Body of pancreas (tissue), 4 donors: ENCODE results near the gene RNF169. TPM values are rescaled to one million over a fixed set of nuclear protein-coding genes. Genes with fewer than 3 reads are reported as not detected.

Source experiments
- ATAC-seq: fragments of 150-250 bp; one replicate; pipeline ENCODE4 v1.9.1; 2016
- DNase-seq, 4 donors: peaks; one replicate each; pipeline ENCODE4 v3.0.0-alpha.2; 2019
- H3K27ac ChIP-seq, 4 donors: fragments of 200-600 bp; sonication (generic); 1 replicate in 3 of 4; 2 replicates in 1 of 4; pipeline versions ENCODE4 v1.5.1 to v1.6.1; 2016 to 2019; ENCODE audit warnings: mild to moderate bottlenecking in 1 of 4, mixed read lengths in 1 of 4, moderate library complexity in 1 of 4
- H3K27me3 ChIP-seq, 2 donors: fragments of 200-600 bp; sonication (generic); one replicate each; pipeline ENCODE4 v1.6.0; 2016; ENCODE audit warnings: mild to moderate bottlenecking in 1 of 2
- H3K36me3 ChIP-seq, 2 donors: fragments of 200-600 bp; sonication (generic); replicated peaks in 1 of 2; 2 replicates each; pipeline ENCODE4 v1.5.1; 2016; ENCODE audit warnings: low read depth in 2 of 2; ENCODE audit not compliant: insufficient read depth in 1 of 2
- H3K4me1 ChIP-seq: fragments of 200-600 bp; sonication (generic); one replicate; pipeline ENCODE4 v1.6.0; 2016
- H3K4me3 ChIP-seq, 2 donors: fragments of 200-600 bp; sonication (generic); 1 replicate in 1 of 2; 2 replicates in 1 of 2; pipeline ENCODE4 v1.5.1; 2016 to 2019
- H3K9me3 ChIP-seq, 3 donors: fragments of 200-600 bp; sonication (generic); 1 replicate in 2 of 3; 2 replicates in 1 of 3; pipeline ENCODE4 v1.5.1; 2016
- CTCF ChIP-seq, 7 experiments: fragments of 450-650 bp in 4 of 7; fragments of 200-600 bp in 3 of 7; sonication (generic) in 3 of 7; IDR thresholded peaks; one replicate each; pipeline ENCODE4 v1.5.1; 2016 to 2019; ENCODE audit warnings: antibody characterized with exemption in 7 of 7
- POLR2A ChIP-seq, 3 donors: fragments of 450-650 bp; IDR thresholded peaks; one replicate each; pipeline ENCODE4 v1.6.1; 2016; ENCODE audit warnings: antibody characterized with exemption in 3 of 3, mild to moderate bottlenecking in 2 of 3
- WGBS, 2 donors: methylation state at CpG; one replicate each; pipeline ENCODE4 v1.1.5; 2017; 5-methylcytosine and 5-hydroxymethylcytosine counted together
- intact Hi-C: fragments of 100-400 bp; cut with DNase I; formaldehyde crosslinking; loops from one replicate; pipeline ENCODE4 v1.15.1; 2023
- total RNA-seq, 2 donors: library from RNA; depleted of rRNA; stranded (reverse); fragments of >200 nt; gene quantifications; one replicate each; pipeline ENCODE4 v1.1.0, GENCODE V29; 2016

RNF169 gene
- total RNA-seq, 2 donors from 2014 or later, result 10.2 to 15.0 TPM

GRCh38 chr11:74809801-74810200 lies 61.2 kb downstream of the RNF169 start:
- Histone ChIP-seq H3K4me3 (no peak overlapping the region), H3K36me3 (no peaks in the 10 kb centered on the region), H3K4me1 (peaks cover 5% of the 10 kb centered on the region), H3K27ac (no peak overlapping the region), H3K27me3 (no peaks in the 10 kb centered on the region), H3K9me3 (no peaks in the 10 kb centered on the region)
- TF ChIP-seq POLR2A (IDR thresholded peaks at IDR 0.05) (no peak), CTCF (IDR thresholded peaks at IDR 0.05) (no peak)
- intact Hi-C loops, result no loop called here
- no peak for ATAC-seq
- no peak for DNase-seq

GRCh38 chr11:74815966-74816365 lies 67.3 kb downstream of the RNF169 start:
- TF ChIP-seq CTCF (IDR thresholded peaks at IDR 0.05), result no peak
- no peak for TF ChIP-seq POLR2A (IDR thresholded peaks at IDR 0.05)
- ATAC-seq (no peak), DNase-seq (no peak)
- intact Hi-C loops, result no loop called here
- no peak overlapping the region for H3K27ac ChIP-seq
- H3K27me3 ChIP-seq, result no peaks in the 10 kb centered on the region
- H3K4me3 ChIP-seq, result no peak overlapping the region
- 77 to 78% methylated on average over 3 of the region's 3 CpGs for WGBS, 2 donors
- no peaks in the 10 kb centered on the region for H3K4me1 ChIP-seq
- H3K36me3 ChIP-seq, result peaks cover 0 to 4% of the 10 kb centered on the region in 2 donors
- H3K9me3 ChIP-seq, result no peaks in the 10 kb centered on the region

GRCh38 chr11:74816664-74817063 lies 68.0 kb downstream of the RNF169 start:
- DNase-seq (no peak), ATAC-seq (no peak)
- Histone ChIP-seq H3K9me3 (no peaks in the 10 kb centered on the region), H3K27me3 (no peaks in the 10 kb centered on the region), H3K36me3 (peaks cover 0 to 4% of the 10 kb centered on the region in 2 donors), H3K4me3 (no peak overlapping the region), H3K27ac (no peak overlapping the region), H3K4me1 (no peaks in the 10 kb centered on the region)
- WGBS, 2 donors, result 93 to 95% methylated on average over 2 of the region's 2 CpGs
- intact Hi-C loops, result no loop called here
- TF ChIP-seq CTCF (IDR thresholded peaks at IDR 0.05) (no peak), POLR2A (IDR thresholded peaks at IDR 0.05) (no peak)

GRCh38 chr11:74818283-74818946 lies 69.8 kb downstream of the RNF169 start:
- H3K36me3 ChIP-seq, result peaks cover 0 to 4% of the 10 kb centered on the region in 2 donors
- TF ChIP-seq CTCF (IDR thresholded peaks at IDR 0.05) (no peak), POLR2A (IDR thresholded peaks at IDR 0.05) (no peak)
- H3K27ac ChIP-seq, result no peak overlapping the region
- H3K4me1 ChIP-seq, result peaks cover 9% of the 10 kb centered on the region
- intact Hi-C loops, result no loop called here
- no peaks in the 10 kb centered on the region for H3K9me3 ChIP-seq
- 68 to 81% methylated on average over 3 of the region's 3 CpGs for WGBS, 2 donors
- H3K4me3 ChIP-seq, result no peak overlapping the region
- no peaks in the 10 kb centered on the region for H3K27me3 ChIP-seq
- DNase-seq (no peak), ATAC-seq (no peak)

GRCh38 chr11:74819400-74819799 lies 70.8 kb downstream of the RNF169 start:
- peaks cover 0 to 4% of the 10 kb centered on the region in 2 donors for H3K36me3 ChIP-seq
- no peak overlapping the region for H3K4me3 ChIP-seq
- no peak for ATAC-seq
- peaks cover 9% of the 10 kb centered on the region for H3K4me1 ChIP-seq
- no peaks in the 10 kb centered on the region for H3K9me3 ChIP-seq
- H3K27me3 ChIP-seq, result no peaks in the 10 kb centered on the region
- H3K27ac ChIP-seq, result no peak overlapping the region
- intact Hi-C loops, result no loop called here
- 86 to 100% methylated on average over 1 of the region's 1 CpG for WGBS, 2 donors
- DNase-seq, result no peak
- TF ChIP-seq POLR2A (IDR thresholded peaks at IDR 0.05) (no peak), CTCF (IDR thresholded peaks at IDR 0.05) (no peak)
